K562 (cell line): ENCODE results near the gene DAPK1. TPM values are rescaled to one million over a fixed set of nuclear protein-coding genes. Genes with fewer than 3 reads are reported as not detected.
A peak's percentile ranks its signal among the peaks of the same experiment; 100 is the strongest.

ENCODE experiments used
- DPF2 ChIP-seq: fragments of 450-650 bp; IDR thresholded peaks from 2 replicates; pipeline ENCODE4 v1.6.1; 2016
- FOSL1 ChIP-seq: fragments of 200-800 bp; sonication (Bioruptor generic); conservative IDR thresholded peaks from 2 replicates; pipeline ENCODE4 v1.6.1; 2016; ENCODE audit warnings: missing genetic modification characterization, missing compliant biosample characterization
- GABPA ChIP-seq: fragments of 200-800 bp; sonication (Bioruptor generic); conservative IDR thresholded peaks from 2 replicates; pipeline ENCODE4 v1.6.1; 2016; ENCODE audit warnings: low read depth, missing genetic modification characterization, missing compliant biosample characterization
- KHSRP ChIP-seq: fragments of 450-650 bp; IDR thresholded peaks from 2 replicates; pipeline ENCODE4 v1.6.1; 2017
- MYNN ChIP-seq, 2 experiments: sonication (generic); formaldehyde crosslinking in 1 of 2; IDR thresholded peaks; 2 replicates each; pipeline versions ENCODE4 v1.5.0 to v1.6.1; 2016 to 2020; ENCODE audit warnings: antibody characterized with exemption in 1 of 2, missing genetic modification reagents in 1 of 2
- NCOA4 ChIP-seq: fragments of 450-650 bp; IDR thresholded peaks from 2 replicates; pipeline ENCODE4 v1.6.1; 2018; ENCODE audit warnings: mild to moderate bottlenecking; ENCODE audit not compliant: partially characterized antibody
- NFIC ChIP-seq: fragments of 450-650 bp; IDR thresholded peaks from 2 replicates; pipeline ENCODE4 v1.6.1; 2017; ENCODE audit warnings: mild to moderate bottlenecking, inconsistent platforms
- PRPF4 ChIP-seq: fragments of 200-400 bp; formaldehyde crosslinking; IDR thresholded peaks from one replicate; pipeline ENCODE4 v1.6.1; 2017; ENCODE audit warnings: low read length, low read depth, mild to moderate bottlenecking; ENCODE audit not compliant: insufficient read depth, poor library complexity, severe bottlenecking
- PURB ChIP-seq: sonication (generic); formaldehyde crosslinking; IDR thresholded peaks from 2 replicates; pipeline ENCODE4 v1.9.0; 2021; ENCODE audit warnings: low read depth, mild to moderate bottlenecking, missing genetic modification reagents
- RAD51 ChIP-seq: fragments of 450-650 bp; IDR thresholded peaks from 2 replicates; pipeline ENCODE4 v1.7.1; 2016; ENCODE audit warnings: low read depth, mild to moderate bottlenecking, borderline replicate concordance
- SMAD2 ChIP-seq: fragments of 150-350 bp; IDR thresholded peaks from 2 replicates; pipeline ENCODE4 v1.6.1; 2014; ENCODE audit warnings: low read depth, mild to moderate bottlenecking, low read length
- SOX6 ChIP-seq: fragments of 450-650 bp; IDR thresholded peaks from 2 replicates; pipeline ENCODE4 v1.6.1; 2014; ENCODE audit warnings: mild to moderate bottlenecking
- STAT5A ChIP-seq: IDR thresholded peaks from 2 replicates; pipeline ENCODE4 v1.6.1; 2012; ENCODE audit warnings: low read length, inconsistent platforms, borderline replicate concordance
- TEAD4 ChIP-seq, 2 experiments: sonication (generic) in 1 of 2; formaldehyde crosslinking in 1 of 2; IDR thresholded peaks; 2 replicates each; pipeline versions ENCODE4 v1.6.1 to v1.8.0; 2012 to 2022; ENCODE audit warnings: borderline replicate concordance in 1 of 2, inconsistent platforms in 1 of 2, low read length in 1 of 2, mild to moderate bottlenecking in 1 of 2, missing genetic modification reagents in 1 of 2
- XRCC3 ChIP-seq: fragments of 450-650 bp; IDR thresholded peaks from 2 replicates; pipeline ENCODE4 v1.6.1; 2017; ENCODE audit warnings: mild to moderate bottlenecking, moderate library complexity
- ZNF174 ChIP-seq: fragments of 250-450 bp; sonication (Bioruptor Pico); IDR thresholded peaks from 2 replicates; pipeline ENCODE4 v1.4.0; 2020; ENCODE audit warnings: mild to moderate bottlenecking
- ZNF212 ChIP-seq: fragments of 450-650 bp; formaldehyde crosslinking; IDR thresholded peaks from 2 replicates; pipeline ENCODE4 v1.4.0; 2020; ENCODE audit warnings: mild to moderate bottlenecking
- ZNF316 ChIP-seq: fragments of 450-650 bp; IDR thresholded peaks from 2 replicates; pipeline ENCODE4 v1.6.1; 2016
- ZNF785 ChIP-seq: fragments of 250-450 bp; sonication (Bioruptor Pico); IDR thresholded peaks from 2 replicates; pipeline ENCODE4 v1.4.0; 2020; ENCODE audit warnings: mild to moderate bottlenecking
- polyA plus RNA-seq, 8 experiments: library from polyadenylated mRNA; depleted of rRNA in 4 of 8; stranded (reverse) in 5 of 8; unstranded in 3 of 8; fragments of >200 nt; fragmentation: Nextera tagmentation in 2 of 8; fragmentation: Illumina TruSeq in 1 of 8; extraction: Ambion mirVana in 2 of 8; extraction: Trizol in 1 of 8; gene quantifications; 2 replicates each; pipeline versions ENCODE4 v1.2.1 to v1.2.3, GENCODE V29; 2011 to 2014; ENCODE audit warnings: inconsistent platforms in 1 of 8, missing spikeins in 1 of 8
- total RNA-seq, 7 experiments: library from RNA; depleted of rRNA in 6 of 7; stranded (reverse); fragments of >200 nt in 6 of 7; fragmentation: Illumina TruSeq in 2 of 7; extraction: Trizol in 2 of 7; gene quantifications; 2 replicates each; pipeline versions ENCODE4 v1.2.1 to v1.2.3, GENCODE V29; 2011 to 2021; ENCODE audit warnings: low replicate concordance in 1 of 7
- TF ChIP-seq, protein P1 (sequence below): fragments of 450-650 bp; IDR thresholded peaks from 2 replicates; pipeline ENCODE4 v1.6.1; 2017; ENCODE audit warnings: antibody characterized with exemption
- TF ChIP-seq, protein P2 (sequence below): fragments of 200-800 bp; sonication (Bioruptor generic); IDR thresholded peaks from 2 replicates; pipeline ENCODE4 v1.6.1; 2017; ENCODE audit warnings: missing genetic modification characterization, missing compliant biosample characterization
- TF ChIP-seq, protein P3 (sequence below): sonication (generic); formaldehyde crosslinking; IDR thresholded peaks from 2 replicates; pipeline ENCODE4 v1.9.0; 2022; ENCODE audit warnings: mild to moderate bottlenecking, missing genetic modification reagents
- TF ChIP-seq, protein P4 (sequence below), 2 experiments: fragments of 450-650 bp in 1 of 2; sonication (generic) in 1 of 2; formaldehyde crosslinking in 1 of 2; IDR thresholded peaks in 1 of 2; conservative IDR thresholded peaks in 1 of 2; 2 replicates each; pipeline versions ENCODE4 v1.6.1 to v1.8.1; 2016 to 2023; ENCODE audit warnings: mild to moderate bottlenecking in 2 of 2, moderate library complexity in 2 of 2, inconsistent platforms in 1 of 2, missing genetic modification reagents in 1 of 2

The DAPK1 gene
- total and polyA plus RNA-seq, 9 of the 15 experiments (the other 6 are each of a cell fraction or from before 2014, with no cell fraction given) = 1.7 to 26.4 (median 15.8) TPM

DNA sequence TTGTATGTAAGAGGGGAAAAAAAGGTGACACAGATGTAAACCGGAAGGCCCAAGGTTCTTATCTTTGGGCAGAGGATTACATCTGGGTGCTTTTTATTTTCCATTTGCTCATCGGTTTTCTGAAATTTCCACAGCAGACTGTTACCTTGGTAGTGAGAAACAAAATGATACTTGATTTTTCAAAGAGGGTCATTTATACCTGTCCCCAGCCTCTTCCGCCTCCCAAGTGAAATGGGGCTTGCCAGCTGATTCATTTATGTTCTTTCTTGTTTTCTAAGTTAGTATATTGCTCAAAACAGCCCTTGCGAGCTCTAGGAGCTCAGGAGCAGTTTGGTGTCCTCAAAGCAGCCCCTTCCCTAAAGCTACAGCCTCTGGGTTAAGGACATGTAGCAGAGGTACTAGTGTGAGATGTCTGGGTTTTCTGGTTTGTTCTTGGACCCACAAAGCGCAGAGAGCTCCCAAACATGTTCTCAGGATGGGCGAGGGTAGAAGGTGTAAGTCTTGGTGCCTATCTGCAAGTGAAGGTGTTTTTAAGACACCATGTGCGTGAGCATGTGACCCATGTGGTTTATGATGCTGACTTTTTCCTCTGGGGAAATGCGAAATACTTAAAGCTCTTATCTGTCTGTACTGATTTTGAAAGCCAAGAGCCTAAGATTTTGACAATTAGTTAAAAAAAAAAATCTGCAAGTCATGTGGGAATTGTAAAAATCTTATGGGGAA, 38.3 kb downstream of the DAPK1 start (continued):
- TF ChIP-seq, protein P1, sequence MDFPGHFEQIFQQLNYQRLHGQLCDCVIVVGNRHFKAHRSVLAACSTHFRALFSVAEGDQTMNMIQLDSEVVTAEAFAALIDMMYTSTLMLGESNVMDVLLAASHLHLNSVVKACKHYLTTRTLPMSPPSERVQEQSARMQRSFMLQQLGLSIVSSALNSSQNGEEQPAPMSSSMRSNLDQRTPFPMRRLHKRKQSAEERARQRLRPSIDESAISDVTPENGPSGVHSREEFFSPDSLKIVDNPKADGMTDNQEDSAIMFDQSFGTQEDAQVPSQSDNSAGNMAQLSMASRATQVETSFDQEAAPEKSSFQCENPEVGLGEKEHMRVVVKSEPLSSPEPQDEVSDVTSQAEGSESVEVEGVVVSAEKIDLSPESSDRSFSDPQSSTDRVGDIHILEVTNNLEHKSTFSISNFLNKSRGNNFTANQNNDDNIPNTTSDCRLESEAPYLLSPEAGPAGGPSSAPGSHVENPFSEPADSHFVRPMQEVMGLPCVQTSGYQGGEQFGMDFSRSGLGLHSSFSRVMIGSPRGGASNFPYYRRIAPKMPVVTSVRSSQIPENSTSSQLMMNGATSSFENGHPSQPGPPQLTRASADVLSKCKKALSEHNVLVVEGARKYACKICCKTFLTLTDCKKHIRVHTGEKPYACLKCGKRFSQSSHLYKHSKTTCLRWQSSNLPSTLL = no peak
- TF ChIP-seq ZNF174 (no peak), FOSL1 (tag) (0 out of 2 replicates have a peak, but pooled peaks have one; percentile 10), TEAD4 (IDR thresholded peaks at IDR 0.05; ENCODE audit: low read length) (0 out of 2 replicates have a peak, but pooled peaks have one; percentile 21), TEAD4 (CRISPR knock-in tag; IDR thresholded peaks at IDR 0.05; ENCODE audit: borderline replicate concordance) (no peak), NCOA4 (no peak), KHSRP (no peak), RAD51 (peak; percentile 43; the same call in 1 of the 2 replicates), PRPF4 (no peak), SOX6 (no peak), MYNN (IDR thresholded peaks at IDR 0.05) (no peak), MYNN (CRISPR knock-in tag; IDR thresholded peaks at IDR 0.05) (no peak), STAT5A (no peak), PURB (no peak), XRCC3 (no peak), DPF2 (peak; percentile 55; the same call in 1 of the 2 replicates), ZNF785 (CRISPR knock-in tag) (no peak), ZNF212 (no peak), ZNF316 (peak; percentile 17; the same call in 1 of the 2 replicates), NFIC (no peak), GABPA (tag) (peak; percentile 66), SMAD2 (no peak)
- TF ChIP-seq, protein P2, sequence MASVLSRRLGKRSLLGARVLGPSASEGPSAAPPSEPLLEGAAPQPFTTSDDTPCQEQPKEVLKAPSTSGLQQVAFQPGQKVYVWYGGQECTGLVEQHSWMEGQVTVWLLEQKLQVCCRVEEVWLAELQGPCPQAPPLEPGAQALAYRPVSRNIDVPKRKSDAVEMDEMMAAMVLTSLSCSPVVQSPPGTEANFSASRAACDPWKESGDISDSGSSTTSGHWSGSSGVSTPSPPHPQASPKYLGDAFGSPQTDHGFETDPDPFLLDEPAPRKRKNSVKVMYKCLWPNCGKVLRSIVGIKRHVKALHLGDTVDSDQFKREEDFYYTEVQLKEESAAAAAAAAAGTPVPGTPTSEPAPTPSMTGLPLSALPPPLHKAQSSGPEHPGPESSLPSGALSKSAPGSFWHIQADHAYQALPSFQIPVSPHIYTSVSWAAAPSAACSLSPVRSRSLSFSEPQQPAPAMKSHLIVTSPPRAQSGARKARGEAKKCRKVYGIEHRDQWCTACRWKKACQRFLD (CRISPR knock-in tag) = no peak
- TF ChIP-seq, protein P3, sequence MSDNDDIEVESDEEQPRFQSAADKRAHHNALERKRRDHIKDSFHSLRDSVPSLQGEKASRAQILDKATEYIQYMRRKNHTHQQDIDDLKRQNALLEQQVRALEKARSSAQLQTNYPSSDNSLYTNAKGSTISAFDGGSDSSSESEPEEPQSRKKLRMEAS (CRISPR knock-in tag) = no peak
- TF ChIP-seq, protein P4, sequence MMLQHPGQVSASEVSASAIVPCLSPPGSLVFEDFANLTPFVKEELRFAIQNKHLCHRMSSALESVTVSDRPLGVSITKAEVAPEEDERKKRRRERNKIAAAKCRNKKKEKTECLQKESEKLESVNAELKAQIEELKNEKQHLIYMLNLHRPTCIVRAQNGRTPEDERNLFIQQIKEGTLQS (IDR thresholded peaks at IDR 0.05) = peak; percentile 36; the same call in 1 of the 2 replicates
- TF ChIP-seq, protein P4 (CRISPR knock-in tag; conservative IDR thresholded peaks at IDR 0.05) = no peak
